ENCODE results near the gene GYPC.
A peak's percentile ranks its signal among the peaks of the same experiment; 100 is the strongest.
"Not testable (repeated sequence)": the region's sequence is repeated elsewhere in the genome, so short reads cannot be mapped to it uniquely, and the experiment has no call there.

The GYPC gene

GRCh38 chr2:126655500-126656430 lies at the start of gene GYPC:
TSS of gene GYPC (plus strand) at chr2:126656158. CDS start at chr2:126656264, 106 bp downstream.
- peak; percentile 20 for DNase-seq

- DNase-seq, result peak; percentile 84
These were observed 41.3 kb upstream of the GYPC start for GRCh38 chr2:126614524-126615227.

GRCh38 chr2:126616606-126617069 lies 39.3 kb upstream of the GYPC start:
- DNase-seq, result no peak

- no peak for DNase-seq
These were observed 35.7 kb upstream of the GYPC start for GRCh38 chr2:126620302-126620701.

GRCh38 chr2:126623000-126623399 lies 33.0 kb upstream of the GYPC start:
- DNase-seq, result no peak

GRCh38 chr2:126627643-126628042 lies 28.3 kb upstream of the GYPC start:
- peak; percentile 90 for DNase-seq

GRCh38 chr2:126634273-126634861 lies 21.6 kb upstream of the GYPC start:
- no peak for DNase-seq

- DNase-seq, result no peak
These were observed 20.7 kb upstream of the GYPC start for GRCh38 chr2:126635281-126635680.

GRCh38 chr2:126635736-126636135 lies 20.2 kb upstream of the GYPC start:
- no peak for DNase-seq

- no peak for DNase-seq
These were observed 18.6 kb upstream of the GYPC start for GRCh38 chr2:126637386-126637785.

GRCh38 chr2:126638746-126639145 lies 17.2 kb upstream of the GYPC start:
- DNase-seq, result no peak

GRCh38 chr2:126639276-126639675 lies 16.7 kb upstream of the GYPC start:
- DNase-seq, result no peak

GRCh38 chr2:126641294-126641693 lies 14.7 kb upstream of the GYPC start:
- not testable (repeated sequence) for DNase-seq

- no peak for DNase-seq
These were observed 13.9 kb upstream of the GYPC start for GRCh38 chr2:126642031-126642430.

GRCh38 chr2:126643431-126643830 lies 12.5 kb upstream of the GYPC start:
- no peak for DNase-seq

GRCh38 chr2:126643972-126644371 lies 12.0 kb upstream of the GYPC start:
- no peak for DNase-seq

GRCh38 chr2:126644630-126645191 lies 11.2 kb upstream of the GYPC start:
- no peak for DNase-seq

GRCh38 chr2:126645211-126645618 lies 10.7 kb upstream of the GYPC start:
- no peak for DNase-seq

- no peak for DNase-seq
These were observed 9.9 kb upstream of the GYPC start for GRCh38 chr2:126646026-126646425.

GRCh38 chr2:126647714-126648344 lies 8.1 kb upstream of the GYPC start:
- not testable (repeated sequence) for DNase-seq

GRCh38 chr2:126648345-126648786 lies 7.6 kb upstream of the GYPC start:
- not testable (repeated sequence) for DNase-seq

- no peak for DNase-seq
These were observed 6.9 kb upstream of the GYPC start for GRCh38 chr2:126649101-126649500.

- no peak for DNase-seq
These were observed 5.0 kb upstream of the GYPC start for GRCh38 chr2:126650994-126651393.
